Endothelial cell (in vitro differentiated cells): Measurements from ENCODE around the gene CNTNAP5. TPM values are rescaled to one million over a fixed set of nuclear protein-coding genes. Genes with fewer than 3 reads are reported as not detected.

ENCODE experiments used
- DNase-seq: peaks from one replicate; pipeline ENCODE4 v3.0.0; 2021; ENCODE audit warnings: low spot score
- H3K27ac Mint-ChIP-seq: one replicate; pipeline ENCODE4 v1.8.0; 2021; ENCODE audit warnings: mixed read lengths, inconsistent platforms; ENCODE audit not compliant: unreplicated experiment
- H3K27me3 Mint-ChIP-seq: one replicate; pipeline ENCODE4 v1.8.0; 2021; ENCODE audit warnings: mild to moderate bottlenecking, moderate library complexity, mixed read lengths, inconsistent platforms; ENCODE audit not compliant: unreplicated experiment
- H3K36me3 Mint-ChIP-seq: one replicate; pipeline ENCODE4 v1.8.0; 2021; ENCODE audit warnings: mild to moderate bottlenecking, low read depth, mixed read lengths, inconsistent platforms; ENCODE audit not compliant: unreplicated experiment
- H3K4me1 Mint-ChIP-seq: one replicate; pipeline ENCODE4 v1.8.0; 2021; ENCODE audit warnings: mild to moderate bottlenecking, mixed read lengths, inconsistent platforms; ENCODE audit not compliant: unreplicated experiment
- H3K4me3 Mint-ChIP-seq: one replicate; pipeline ENCODE4 v1.8.0; 2021; ENCODE audit warnings: mild to moderate bottlenecking, mixed read lengths, inconsistent platforms; ENCODE audit not compliant: unreplicated experiment
- H3K9me3 Mint-ChIP-seq: one replicate; pipeline ENCODE4 v1.8.0; 2021; ENCODE audit warnings: mixed read lengths, inconsistent platforms; ENCODE audit not compliant: unreplicated experiment
- CTCF ChIP-seq: fragments of 200-600 bp; sonication (generic); IDR thresholded peaks from one replicate; pipeline ENCODE4 v1.5.0; 2021; ENCODE audit warnings: antibody characterized with exemption; ENCODE audit not compliant: unreplicated experiment
- total RNA-seq: library from RNA; stranded (reverse); fragmentation: NEBNext Ultra II Directional; extraction: Animal tissue kit (Norgen Biotek cat#: 25700); gene quantifications from one replicate; pipeline ENCODE4 v1.2.1, GENCODE V29; 2021; ENCODE audit not compliant: unreplicated experiment

CNTNAP5 gene
- total RNA-seq, 1 donor from 2014 or later: 5.0 TPM

GRCh38 chr2:124001696-124002430 lies 23.2 kb upstream of the CNTNAP5 start:
- TF ChIP-seq CTCF: no peak

GRCh38 chr2:124018890-124019289 lies 6.2 kb upstream of the CNTNAP5 start:
- H3K27me3 Mint-ChIP-seq: no peaks in the 10 kb centered on the region
- no peaks in the 10 kb centered on the region for H3K9me3 Mint-ChIP-seq
- no peaks in the 10 kb centered on the region for H3K36me3 Mint-ChIP-seq
- peak; percentile 49 for TF ChIP-seq CTCF
- H3K27ac Mint-ChIP-seq: no peak overlapping the region
- no peak overlapping the region for H3K4me3 Mint-ChIP-seq
- peak; percentile 14 for DNase-seq
- no peaks in the 10 kb centered on the region for H3K4me1 Mint-ChIP-seq

More at GRCh38 chr2:124001696-124002430, 23.2 kb upstream of the CNTNAP5 start:
- Mint-ChIP-seq H3K9me3 (no peaks in the 10 kb centered on the region), H3K4me3 (no peak overlapping the region), H3K36me3 (no peaks in the 10 kb centered on the region), H3K27me3 (no peaks in the 10 kb centered on the region), H3K4me1 (no peaks in the 10 kb centered on the region), H3K27ac (no peak overlapping the region)
- DNase-seq: no peak

- H3K27ac Mint-ChIP-seq: no peak overlapping the region
- DNase-seq: peak; percentile 14
- TF ChIP-seq CTCF: no peak
- H3K36me3 Mint-ChIP-seq: no peaks in the 10 kb centered on the region
- H3K27me3 Mint-ChIP-seq: no peaks in the 10 kb centered on the region
- peak overlapping the region; percentile 92 for H3K4me3 Mint-ChIP-seq
- peaks cover 22% of the 10 kb centered on the region for H3K4me1 Mint-ChIP-seq
- H3K9me3 Mint-ChIP-seq: no peaks in the 10 kb centered on the region
Observed at GRCh38 chr2:124024561-124025170, 421 bp upstream of the CNTNAP5 start.

- H3K27ac Mint-ChIP-seq: no peak overlapping the region
Observed at GRCh38 chr2:124025891-124026434, 876 bp downstream of the CNTNAP5 start.

More at GRCh38 chr2:124025891-124026434, 876 bp downstream of the CNTNAP5 start:
- TF ChIP-seq CTCF: no peak
- H3K9me3 Mint-ChIP-seq: no peaks in the 10 kb centered on the region
- peak overlapping the region; percentile 92 for H3K4me3 Mint-ChIP-seq
- peak; percentile 10 for DNase-seq
- no peaks in the 10 kb centered on the region for H3K36me3 Mint-ChIP-seq
- peaks cover 22% of the 10 kb centered on the region for H3K4me1 Mint-ChIP-seq
- no peaks in the 10 kb centered on the region for H3K27me3 Mint-ChIP-seq
